Measurements from ENCODE around the gene KLK14. TPM values are rescaled to one million over a fixed set of nuclear protein-coding genes. Genes with fewer than 3 reads are reported as not detected.

Gene KLK14
- not detected for total RNA-seq

- ATAC-seq (no peak), DNase-seq (no peak)
- H3K27ac ChIP-seq = no peak within 1 kb of the TSS
- no peaks in the 10 kb centered on the region for H3K36me3 ChIP-seq (replicated peaks in 1 of 2; ENCODE audit: insufficient read depth in 1 of 2, low read depth in 2 of 2)
- intact Hi-C loops (cut with DNase I) = no loop called here
- no peaks in the 10 kb centered on the region for H3K27me3 ChIP-seq
- no peak for TF ChIP-seq CTCF (IDR thresholded peaks at IDR 0.05)
- no peak for TF ChIP-seq POLR2A (IDR thresholded peaks at IDR 0.05)
- peaks cover 29% of the 10 kb centered on the region for H3K4me1 ChIP-seq
- WGBS, 2 donors = 43 to 74% methylated on average over 7 of the region's 7 CpGs
- H3K9me3 ChIP-seq = no peaks in the 10 kb centered on the region
- no peak within 1 kb of the TSS for H3K4me3 ChIP-seq
These were observed at the start of gene KLK14 for GRCh38 chr19:51082611-51083010. Gene KLK14, minus strand, starts transcription at chr19:51082887. Its CDS starts 273 bp downstream, at chr19:51082614.

GRCh38 chr19:51131780-51132680 lies 49.3 kb upstream of the KLK14 start:
- Histone ChIP-seq H3K4me3 (no peak overlapping the region), H3K36me3 (replicated peaks in 1 of 2; ENCODE audit: insufficient read depth in 1 of 2, low read depth in 2 of 2) (no peaks in the 10 kb centered on the region), H3K27me3 (no peaks in the 10 kb centered on the region), H3K9me3 (no peaks in the 10 kb centered on the region), H3K4me1 (peaks cover 8% of the 10 kb centered on the region), H3K27ac (peak overlapping the region in 1 of 4 donors; percentile 8)
- DNase-seq (peak in 3 of 4 donors; percentile 25 to 63 (median 43)), ATAC-seq (peak; percentile 63)
- WGBS, 2 donors = 44 to 49% methylated on average over 24 of the region's 24 CpGs
- intact Hi-C loops (cut with DNase I) = no loop called here
- TF ChIP-seq POLR2A (IDR thresholded peaks at IDR 0.05) (peak in 1 of 3 donors; percentile 7), CTCF (IDR thresholded peaks at IDR 0.05) (no peak)

- 75 to 77% methylated on average over 8 of the region's 8 CpGs for WGBS, 2 donors
- peaks cover 8% of the 10 kb centered on the region for H3K4me1 ChIP-seq
- no peak overlapping the region for H3K4me3 ChIP-seq
- intact Hi-C loops (cut with DNase I) = no loop called here
- no peaks in the 10 kb centered on the region for H3K27me3 ChIP-seq
- TF ChIP-seq POLR2A (IDR thresholded peaks at IDR 0.05) (no peak), CTCF (IDR thresholded peaks at IDR 0.05) (no peak)
- no peaks in the 10 kb centered on the region for H3K9me3 ChIP-seq
- H3K27ac ChIP-seq = no peak overlapping the region
- DNase-seq (no peak), ATAC-seq (no peak)
- H3K36me3 ChIP-seq (replicated peaks in 1 of 2; ENCODE audit: insufficient read depth in 1 of 2, low read depth in 2 of 2) = no peaks in the 10 kb centered on the region
These were observed 47.0 kb upstream of the KLK14 start for GRCh38 chr19:51129716-51130115.

GRCh38 chr19:51128227-51128626 lies 45.5 kb upstream of the KLK14 start:
- Histone ChIP-seq H3K9me3 (no peaks in the 10 kb centered on the region), H3K4me1 (peaks cover 8% of the 10 kb centered on the region), H3K27me3 (no peaks in the 10 kb centered on the region), H3K27ac (peak overlapping the region in 1 of 4 donors; percentile 58), H3K36me3 (replicated peaks in 1 of 2; ENCODE audit: insufficient read depth in 1 of 2, low read depth in 2 of 2) (no peaks in the 10 kb centered on the region), H3K4me3 (no peak overlapping the region)
- intact Hi-C loops (cut with DNase I) = no loop called here
- 64 to 80% methylated on average over 7 of the region's 7 CpGs for WGBS, 2 donors
- ATAC-seq = no peak
- no peak for DNase-seq
- TF ChIP-seq POLR2A (IDR thresholded peaks at IDR 0.05) (no peak), CTCF (IDR thresholded peaks at IDR 0.05) (no peak)
